HG02571 (cell line): ENCODE results near the gene ABCA5.
"Not testable (repeated sequence)": the region's sequence is repeated elsewhere in the genome, so short reads cannot be mapped to it uniquely, and the experiment has no call there.

Source experiments
- ATAC-seq: cut with Tn5 transposase; IDR thresholded peaks from one replicate; pipeline ENCODE4 v1.9.1; 2021; ENCODE audit warnings: mild to moderate bottlenecking, moderate library complexity; ENCODE audit not compliant: unreplicated experiment

ABCA5 gene

DNA sequence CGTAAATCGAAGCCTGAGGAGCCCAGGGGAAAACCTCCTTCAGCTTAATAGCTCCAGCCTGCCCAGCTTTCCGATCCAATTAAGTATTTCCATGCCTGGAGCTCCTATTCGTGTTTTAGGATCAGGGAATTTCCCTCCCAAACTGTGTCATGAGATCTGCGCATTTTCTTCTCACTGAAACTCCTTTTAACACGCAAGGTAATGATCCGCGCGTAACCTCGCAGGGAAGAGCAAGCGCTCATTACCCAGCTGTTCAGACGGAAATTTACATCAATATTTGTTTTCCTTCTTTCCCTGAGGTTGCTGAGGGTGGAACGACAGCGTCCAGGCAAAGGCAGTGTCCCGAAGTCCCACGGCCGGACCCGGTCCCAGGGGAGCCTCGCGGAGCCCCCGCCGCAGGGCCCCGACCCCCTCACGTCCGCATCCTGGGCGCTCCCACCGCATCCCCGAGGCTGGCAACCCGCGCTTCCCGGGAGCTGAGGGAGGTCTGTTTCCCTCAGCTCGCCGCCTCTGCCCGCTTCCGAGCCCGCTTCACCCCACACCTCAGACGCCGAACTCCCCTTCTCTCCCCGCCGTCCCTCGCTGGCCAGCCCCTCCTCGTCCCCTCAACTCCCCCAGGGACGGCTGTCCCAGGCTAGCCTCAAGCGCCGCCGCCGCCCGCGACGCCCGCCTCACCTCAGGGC, 415 bp downstream of the ABCA5 start:
- ATAC-seq = peak; percentile 9

DNA sequence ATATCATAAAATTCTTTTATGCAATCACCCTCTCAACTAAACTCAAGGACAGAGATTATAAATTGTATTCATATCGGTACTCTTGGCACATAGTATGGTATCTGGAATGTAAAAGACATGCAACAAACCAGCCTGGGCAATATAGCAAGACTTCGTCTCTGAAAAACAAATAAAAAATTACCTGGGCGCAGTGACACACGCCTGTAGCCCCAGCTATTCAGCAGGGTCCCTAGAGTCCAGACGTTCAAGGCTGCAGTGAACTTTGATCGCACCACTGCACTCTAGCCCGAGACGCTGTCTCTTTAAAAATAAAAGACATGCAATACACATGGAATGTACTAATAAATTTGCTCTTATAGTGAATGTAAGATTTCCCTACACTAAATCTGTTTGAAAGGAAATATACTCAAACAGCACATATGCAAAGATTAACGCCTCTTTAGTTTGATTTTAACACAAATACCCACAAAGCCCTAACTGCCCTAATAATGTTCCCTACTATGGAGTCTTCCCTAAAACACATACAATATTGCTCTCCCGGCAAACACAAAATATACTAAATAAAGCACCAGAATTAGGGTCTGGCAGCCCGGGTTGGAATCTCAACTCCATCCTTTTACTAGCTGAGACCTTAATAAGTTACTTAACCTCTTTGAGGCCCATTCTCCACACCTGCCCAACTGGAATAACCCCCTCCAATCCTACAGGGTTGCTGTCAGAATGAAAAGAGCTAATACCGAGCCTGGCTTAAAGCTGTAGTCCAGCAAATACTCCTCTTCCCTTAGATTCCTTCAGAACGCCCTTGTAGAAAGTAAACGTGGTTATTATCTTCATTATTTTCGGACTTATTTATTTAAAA, 1.2 kb downstream of the ABCA5 start:
- ATAC-seq = no peak

DNA sequence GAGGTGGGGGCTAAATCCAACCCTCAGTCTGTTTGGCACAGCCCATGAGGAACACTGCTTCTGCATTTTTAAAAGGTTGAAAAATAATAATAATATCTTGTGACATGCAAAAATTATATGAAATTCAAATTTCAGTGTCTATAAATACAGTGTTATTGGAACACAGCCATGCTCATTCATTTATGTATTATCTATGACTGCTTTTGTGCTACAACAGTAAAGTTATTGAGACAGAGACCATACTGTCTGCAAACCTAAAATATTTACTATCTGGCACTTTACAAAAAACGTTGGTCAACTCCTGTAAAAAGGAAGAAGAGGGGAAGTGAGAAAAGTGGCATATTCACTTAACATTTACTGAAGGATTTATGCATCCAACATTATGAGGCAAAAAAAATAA, 3.1 kb downstream of the ABCA5 start:
- no peak for ATAC-seq

DNA sequence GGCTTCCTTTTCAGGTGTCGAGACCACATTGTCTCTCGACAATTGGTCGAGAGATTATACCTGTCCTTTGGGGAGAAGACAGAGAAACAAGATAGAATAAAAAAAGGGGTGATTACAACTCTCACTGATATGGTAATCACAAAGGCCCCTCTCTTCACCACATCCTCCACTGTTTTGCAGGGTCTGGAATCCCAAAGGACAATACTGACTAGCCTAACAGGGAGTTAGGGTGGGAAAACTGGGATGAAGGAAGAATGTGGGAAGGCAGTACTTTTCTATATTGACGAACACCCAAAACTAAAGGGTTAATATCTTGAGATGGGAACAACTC, 6.1 kb downstream of the ABCA5 start:
- ATAC-seq = no peak

DNA sequence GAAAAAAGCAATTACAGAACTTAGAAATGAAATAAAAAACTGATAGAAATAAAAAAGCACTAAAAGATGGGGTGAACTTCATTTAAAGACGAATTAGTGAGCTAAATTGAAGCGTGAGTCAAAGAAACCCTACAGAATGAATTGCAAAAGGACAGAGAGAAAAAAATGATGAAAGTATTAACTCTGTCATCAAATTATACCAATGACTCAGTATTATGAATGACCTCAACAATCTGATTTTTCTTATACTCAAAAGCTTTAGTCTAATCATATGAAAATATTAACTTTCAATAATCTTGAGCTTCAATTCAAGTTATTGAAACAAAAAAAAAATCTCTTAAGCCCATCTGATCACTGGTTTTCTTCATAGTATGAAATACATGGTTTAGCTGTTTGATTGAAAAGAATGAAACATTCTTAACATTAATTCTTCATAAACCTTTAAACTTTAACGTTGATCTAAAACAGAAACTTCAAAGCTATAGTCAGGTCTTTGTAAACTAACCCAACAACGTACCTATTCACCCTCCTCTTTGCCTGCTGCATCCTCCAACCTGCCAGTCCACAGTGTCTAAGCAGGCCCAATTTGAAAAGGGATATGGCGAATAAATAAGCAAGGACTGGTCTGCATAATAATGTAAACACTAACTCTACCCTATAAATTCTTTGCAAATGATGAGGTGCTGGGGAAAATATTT, 6.6 kb downstream of the ABCA5 start:
- ATAC-seq = no peak

DNA sequence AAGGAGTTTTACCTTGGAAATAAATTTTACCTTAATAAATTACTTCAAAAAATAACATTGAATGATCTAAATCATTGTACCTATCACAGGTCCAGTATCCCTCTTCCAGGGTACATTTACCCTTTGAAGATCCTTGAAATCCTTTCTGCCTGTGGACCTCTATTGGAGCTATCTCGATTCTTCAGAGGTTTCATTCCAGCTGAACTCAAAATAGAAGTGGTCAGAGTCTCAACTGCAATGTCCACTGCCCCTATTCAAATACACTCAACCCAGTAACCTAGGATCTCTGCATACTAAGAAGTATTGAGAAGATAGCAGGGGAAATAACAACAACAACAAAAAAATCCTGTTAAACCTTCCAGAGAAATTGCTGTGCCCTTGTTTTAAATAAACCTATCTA, 9.3 kb downstream of the ABCA5 start:
- no peak for ATAC-seq

DNA sequence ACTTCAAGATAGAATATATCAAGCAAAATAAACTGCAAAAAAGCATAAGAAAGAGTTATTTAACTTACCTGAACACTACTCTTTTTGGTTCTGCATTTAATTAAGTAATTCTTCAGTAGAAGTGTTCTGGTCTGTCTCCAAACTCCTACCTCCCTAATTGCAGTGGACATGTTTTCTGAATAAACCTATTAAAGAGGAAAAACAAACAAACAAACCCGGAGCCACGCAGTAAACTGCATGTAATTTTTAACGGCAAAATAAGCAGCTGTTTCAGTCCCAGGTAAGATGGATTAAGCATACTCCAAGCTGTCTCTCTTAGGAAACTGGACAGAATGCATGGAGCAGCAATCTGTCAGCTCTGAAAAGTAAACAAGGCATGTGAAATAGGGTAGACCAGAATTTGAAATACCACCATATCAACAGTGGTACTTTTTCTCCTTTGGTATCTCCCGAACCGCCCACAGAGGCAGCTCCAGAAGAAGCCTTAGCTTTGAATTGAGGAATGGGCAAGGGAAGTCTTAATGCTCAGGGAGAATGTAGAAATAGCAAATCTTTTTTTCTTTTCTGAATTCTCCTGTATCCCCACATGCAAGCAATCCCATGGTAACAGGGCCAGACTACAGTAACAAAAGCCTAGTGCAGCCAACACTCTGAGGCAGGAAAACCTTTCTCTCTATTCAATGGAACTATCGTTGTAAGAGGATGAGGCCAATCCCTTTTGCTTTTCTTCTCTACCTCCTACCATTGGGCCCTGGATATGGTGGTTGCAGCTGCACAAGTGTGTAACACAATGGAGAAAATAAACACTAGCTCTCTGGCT, 12.5 kb downstream of the ABCA5 start:
- ATAC-seq = no peak

DNA sequence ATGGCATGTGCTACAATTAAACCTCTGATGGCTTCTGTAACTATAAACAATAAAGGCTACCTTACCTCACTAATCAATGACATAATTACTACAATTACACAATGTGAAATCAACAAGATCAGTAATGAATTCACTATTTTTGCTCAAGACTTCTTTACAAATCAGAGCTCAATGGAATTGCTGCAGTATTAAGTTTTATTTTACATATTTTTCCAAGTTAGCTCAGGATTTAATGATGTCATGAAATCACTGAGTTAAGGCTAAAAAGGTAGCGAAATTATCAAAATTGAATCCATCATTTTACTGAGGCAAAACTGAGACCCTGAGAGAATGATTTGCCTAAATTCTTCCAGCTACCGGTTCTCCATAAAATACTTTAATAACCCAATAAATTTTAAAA, 21.8 kb downstream of the ABCA5 start:
- no peak for ATAC-seq

DNA sequence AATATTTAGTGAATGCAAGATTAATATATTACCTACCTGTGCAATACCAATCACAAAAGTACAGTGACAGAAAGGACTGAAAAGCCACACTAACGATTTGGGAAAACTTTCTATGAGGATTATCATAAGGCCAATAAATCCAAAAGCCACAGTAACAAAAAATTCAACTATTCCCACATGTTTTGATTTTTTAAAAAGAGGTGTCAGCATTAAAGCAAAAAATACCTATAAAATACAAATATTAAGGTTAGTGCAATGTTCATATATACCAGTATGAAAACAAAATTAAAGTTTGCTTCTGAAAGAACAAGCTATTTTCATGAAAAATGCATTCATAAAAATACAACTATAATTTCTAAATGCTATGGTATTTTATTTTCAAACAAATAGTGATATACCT, 24.3 kb downstream of the ABCA5 start:
- no peak for ATAC-seq

DNA sequence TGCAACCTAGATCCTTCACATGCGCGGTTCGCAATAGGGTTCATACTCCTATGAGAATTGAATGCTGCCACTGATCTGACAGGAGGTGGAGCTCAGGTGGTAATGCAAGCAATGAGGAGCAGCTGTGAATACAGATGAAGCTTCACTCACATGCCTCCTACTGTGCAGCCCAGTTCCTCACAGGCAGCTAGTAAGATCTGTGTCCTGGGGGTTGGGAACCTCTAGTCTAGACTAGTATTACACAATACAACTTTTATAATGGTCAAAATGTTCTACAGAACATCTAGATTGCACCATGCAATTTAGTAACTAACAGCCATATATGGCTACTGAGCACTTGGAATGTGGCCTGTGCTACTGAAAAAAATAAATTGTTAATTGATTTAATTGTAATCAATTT, 26.7 kb downstream of the ABCA5 start:
- no peak for ATAC-seq

DNA sequence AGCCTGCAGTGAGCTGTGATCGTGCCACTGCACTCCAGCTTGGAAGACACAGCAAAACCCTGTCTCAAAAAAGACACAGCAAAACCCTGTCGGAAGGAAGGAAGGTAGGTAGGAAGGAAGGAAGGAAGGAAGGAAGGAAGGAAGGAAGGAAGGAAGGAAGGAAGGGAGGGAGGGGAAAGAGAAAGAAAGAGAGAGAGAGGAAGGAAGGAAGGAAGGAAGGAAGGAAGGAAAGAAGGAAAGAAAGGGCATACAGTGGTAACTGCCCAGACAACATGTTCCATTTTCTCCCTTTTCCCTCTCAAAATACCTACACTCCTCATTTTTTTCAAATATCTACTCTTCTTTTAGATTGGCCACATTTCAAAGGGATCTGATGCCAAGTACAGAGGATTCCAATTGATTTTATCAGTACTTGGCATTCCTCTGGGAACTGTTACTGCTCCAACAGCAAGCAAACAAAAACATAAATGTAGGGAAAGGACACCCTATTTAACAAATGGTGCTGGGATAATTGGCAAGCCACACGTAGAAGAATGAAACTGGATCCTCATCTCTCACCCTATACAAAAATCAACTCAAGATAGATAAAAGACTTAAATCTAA, 28.7 kb downstream of the ABCA5 start:
- ATAC-seq = not testable (repeated sequence)

DNA sequence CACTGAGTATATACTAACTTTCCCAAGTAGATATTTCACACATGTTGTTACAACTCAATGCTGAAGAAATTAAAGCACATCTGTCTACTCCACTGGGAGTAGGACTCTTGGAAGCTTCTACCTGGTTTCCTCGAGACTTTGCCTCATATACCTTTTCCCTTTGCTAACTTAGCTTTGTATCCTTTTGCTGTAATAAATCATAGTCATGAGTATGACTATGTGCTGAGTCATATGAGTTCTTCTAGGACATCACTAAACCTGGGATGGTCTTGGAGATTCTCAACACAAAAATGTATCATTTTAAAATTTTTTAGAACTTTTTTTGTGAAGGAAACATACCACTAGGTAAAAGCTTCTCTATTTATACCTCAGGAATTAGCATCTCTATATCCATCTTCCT, 39.8 kb downstream of the ABCA5 start:
- no peak for ATAC-seq

DNA sequence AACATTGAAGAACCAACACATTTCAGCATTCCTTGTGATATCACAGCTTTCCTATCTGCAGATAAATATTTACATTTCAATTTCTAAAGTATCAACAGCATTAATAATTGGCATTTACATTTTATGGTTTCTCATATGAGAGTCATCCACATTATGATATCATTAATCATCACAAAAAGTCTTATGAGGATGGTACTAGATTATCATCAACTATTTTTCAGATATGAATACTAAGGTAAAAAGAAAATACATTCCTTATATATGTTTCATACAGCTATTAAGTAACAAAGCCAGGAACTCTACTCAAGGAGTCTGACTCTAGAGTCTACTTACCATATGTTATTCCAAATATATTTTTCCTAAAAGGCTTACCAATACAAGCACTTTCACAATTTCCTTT, 40.7 kb downstream of the ABCA5 start:
- ATAC-seq = no peak

DNA sequence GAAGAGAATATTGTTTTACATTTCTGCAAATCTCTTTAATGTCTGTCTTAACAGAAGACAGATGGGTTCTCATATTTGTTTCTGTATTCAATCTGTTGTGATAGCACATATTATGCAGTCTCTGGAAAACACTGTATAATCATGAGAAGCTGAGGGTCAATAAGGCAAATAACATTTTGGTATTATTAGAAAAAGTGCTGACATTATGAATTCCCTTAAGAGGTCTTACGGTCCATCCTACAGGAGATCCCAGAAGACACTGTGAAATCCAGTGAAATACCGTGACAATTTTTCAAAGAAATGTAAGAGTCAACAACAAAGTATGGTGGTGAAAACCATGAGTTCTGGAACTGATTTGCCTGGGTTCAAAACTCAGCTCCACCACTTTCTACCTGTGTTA, 42.3 kb downstream of the ABCA5 start:
- ATAC-seq = no peak

DNA sequence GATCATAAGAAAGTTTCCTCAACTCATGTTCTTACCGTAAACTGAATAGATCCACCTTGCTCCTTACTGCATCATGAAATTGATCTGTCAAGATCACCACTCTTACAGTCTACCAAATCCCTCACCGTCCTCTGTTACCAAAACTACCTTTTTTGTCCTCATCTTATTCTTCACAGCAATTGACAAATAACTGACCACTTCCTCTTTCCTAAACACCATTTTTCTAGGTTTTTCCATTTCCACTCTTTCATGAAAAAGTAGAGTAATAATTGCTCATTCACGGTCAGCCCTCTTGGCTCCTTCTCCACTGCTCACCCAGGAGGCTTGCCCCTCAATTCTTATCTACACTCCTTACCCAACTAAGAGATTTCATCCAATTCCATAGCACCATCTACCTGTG, 44.9 kb downstream of the ABCA5 start:
- ATAC-seq = no peak

DNA sequence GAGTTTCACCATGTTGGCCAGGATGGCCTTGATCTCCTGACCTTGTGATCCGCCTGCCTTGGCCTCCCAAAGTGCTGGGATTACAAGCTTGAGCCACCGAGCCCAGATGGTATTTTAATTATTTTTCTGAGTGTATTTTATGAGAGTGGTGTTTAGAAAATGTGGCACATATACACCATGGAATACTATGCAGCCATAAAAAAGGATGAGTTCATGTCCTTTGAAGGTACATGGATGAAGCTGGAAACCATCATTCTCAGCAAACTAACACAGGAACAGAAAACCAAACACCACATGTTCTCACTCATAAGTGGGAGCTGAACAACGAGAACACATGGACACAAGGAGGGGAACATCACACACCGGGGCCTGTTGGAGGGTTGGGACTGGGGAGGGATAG, 50.7 kb downstream of the ABCA5 start:
- ATAC-seq = not testable (repeated sequence)

DNA sequence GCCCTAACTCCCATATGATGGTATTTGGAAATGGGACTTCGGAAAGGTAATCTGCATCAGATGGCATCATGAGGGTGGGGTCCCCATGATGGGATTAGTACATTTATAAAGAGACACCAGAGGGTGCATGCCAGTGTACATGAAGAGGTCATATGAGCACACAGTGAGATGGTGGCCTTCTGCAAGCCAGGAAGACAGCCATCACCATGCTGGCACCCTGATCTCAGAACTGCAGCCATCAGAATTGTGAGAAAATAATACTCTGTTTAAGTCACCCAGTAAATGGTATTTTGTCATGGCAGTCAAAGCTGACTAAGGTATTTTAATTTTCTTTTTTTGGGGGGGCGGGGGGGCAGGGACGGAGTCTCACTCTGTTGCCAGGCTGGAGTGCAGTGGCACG, 51.2 kb downstream of the ABCA5 start:
- no peak for ATAC-seq

DNA sequence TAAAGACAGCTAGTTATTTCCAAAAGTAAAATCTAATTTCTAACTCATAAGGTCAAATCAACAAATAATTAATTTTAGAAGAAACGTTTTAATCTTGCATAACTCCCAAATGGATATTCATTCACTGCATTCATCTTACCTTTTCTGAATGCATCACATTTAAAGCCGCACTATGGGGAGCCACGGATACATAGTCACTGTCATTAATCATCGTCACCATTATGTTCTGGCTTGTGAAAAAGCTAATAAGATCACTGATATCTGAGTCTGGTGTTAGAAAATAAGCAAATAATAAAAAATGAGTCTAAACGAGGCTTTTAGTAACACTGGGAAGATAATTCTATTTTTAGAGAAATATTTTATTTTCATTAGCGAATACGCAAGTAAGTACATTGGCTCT, 55.9 kb downstream of the ABCA5 start:
- no peak for ATAC-seq

DNA sequence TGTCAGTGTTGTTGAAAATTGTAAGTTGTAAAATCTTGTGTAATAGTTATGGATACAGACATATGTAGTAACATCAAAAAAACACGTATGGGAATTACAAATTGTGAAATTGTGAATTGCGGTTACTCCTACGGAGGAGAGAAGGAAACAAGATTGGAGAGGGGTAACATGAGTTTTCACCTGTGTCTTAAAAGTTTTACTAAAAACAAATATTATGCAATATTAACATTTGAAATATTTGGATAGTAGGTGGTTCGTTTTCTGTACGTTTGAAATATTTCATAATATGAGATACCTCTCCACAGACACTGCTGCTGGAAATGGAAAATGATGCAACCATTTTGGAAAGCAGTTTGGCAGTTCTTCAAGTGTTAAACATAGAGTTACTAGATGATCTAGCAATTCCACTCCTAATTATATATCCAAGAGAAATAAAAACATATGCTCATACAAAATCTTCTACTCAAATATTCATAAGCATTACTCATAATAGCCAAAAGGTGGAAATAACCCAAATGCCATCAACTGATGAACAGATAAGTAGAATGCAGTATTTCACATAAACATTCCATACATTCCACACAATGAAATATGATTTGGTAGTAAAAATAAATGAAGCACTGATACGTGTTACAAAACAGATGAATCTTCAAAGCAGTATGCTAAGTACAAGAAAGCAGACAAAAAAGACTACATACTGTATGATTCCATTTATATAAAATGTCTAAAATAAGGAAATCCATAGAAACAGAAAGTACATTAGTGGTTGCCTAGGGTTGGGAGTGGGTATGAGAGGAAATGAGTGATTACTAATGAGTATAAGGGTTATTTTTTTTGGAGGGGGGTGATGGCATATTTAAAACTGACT, 57.6 kb downstream of the ABCA5 start:
- ATAC-seq = no peak

DNA sequence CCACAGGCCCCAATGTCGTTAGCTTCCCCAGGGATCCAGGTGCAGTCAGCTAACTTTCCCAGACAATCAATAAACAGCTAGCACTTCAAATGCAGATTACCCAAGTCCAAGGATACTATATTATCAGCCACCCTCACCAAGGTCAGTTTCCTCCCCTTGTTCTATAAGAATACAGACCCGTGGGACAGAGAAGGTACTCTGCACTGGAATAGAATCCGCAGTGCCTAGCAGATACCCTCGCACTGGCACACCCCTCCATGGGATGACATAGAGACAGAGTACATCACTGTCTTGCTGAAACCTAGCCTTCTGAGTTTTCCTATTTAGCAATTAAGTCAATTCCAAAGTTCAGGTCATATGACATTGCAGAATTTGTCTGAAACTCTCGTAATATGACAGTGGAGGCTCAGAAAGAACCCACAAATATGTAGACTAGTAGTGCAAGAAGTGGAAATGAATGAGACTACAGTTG, 58.4 kb downstream of the ABCA5 start:
- no peak for ATAC-seq
